Neural progenitor cell (in vitro differentiated cells): ENCODE data around the gene PTPRU. TPM values are rescaled to one million over a fixed set of nuclear protein-coding genes. Genes with fewer than 3 reads are reported as not detected.

Experiments used
- DNase-seq: peaks from one replicate; pipeline ENCODE4 v3.0.0-alpha.2; 2016; ENCODE audit warnings: low spot score
- H2AFZ ChIP-seq: fragments of 200-600 bp; sonication (generic); replicated peaks from 2 replicates; pipeline ENCODE4 v1.6.1; 2016; ENCODE audit warnings: antibody characterized with exemption
- H3F3A ChIP-seq: fragments of 200-600 bp; sonication (generic); 2 replicates; pipeline ENCODE4 v1.6.1; 2016; ENCODE audit warnings: antibody characterized with exemption, low read depth
- H3K27ac ChIP-seq: fragments of 200-600 bp; sonication (generic); 2 replicates; pipeline ENCODE4 v1.5.1; 2016; ENCODE audit warnings: mild to moderate bottlenecking
- H3K27me3 ChIP-seq: fragments of 200-600 bp; sonication (generic); 2 replicates; pipeline ENCODE4 v1.6.1; 2016; ENCODE audit warnings: mild to moderate bottlenecking, moderate library complexity
- H3K36me3 ChIP-seq: fragments of 200-600 bp; sonication (generic); 2 replicates; pipeline ENCODE4 v1.5.1; 2016
- H3K4me1 ChIP-seq: fragments of 200-600 bp; sonication (generic); 2 replicates; pipeline ENCODE4 v1.6.1; 2016; ENCODE audit warnings: mixed run types
- H3K4me2 ChIP-seq: fragments of 200-600 bp; sonication (generic); 2 replicates; pipeline ENCODE4 v1.6.1; 2016
- H3K4me3 ChIP-seq: fragments of 200-600 bp; sonication (generic); 2 replicates; pipeline ENCODE4 v1.5.1; 2016
- H3K79me2 ChIP-seq: fragments of 200-600 bp; sonication (generic); 2 replicates; pipeline ENCODE4 v1.6.1; 2016; ENCODE audit warnings: low read depth
- H3K9ac ChIP-seq: fragments of 200-600 bp; sonication (generic); 2 replicates; pipeline ENCODE4 v1.6.1; 2016
- H3K9me3 ChIP-seq: fragments of 200-600 bp; sonication (generic); 2 replicates; pipeline ENCODE4 v1.5.1; 2016; ENCODE audit warnings: low read depth
- H4K20me1 ChIP-seq: fragments of 200-600 bp; sonication (generic); 2 replicates; pipeline ENCODE4 v1.6.1; 2016; ENCODE audit warnings: low read depth
- H3K27ac Mint-ChIP-seq: 3 replicates; pipeline ENCODE4 v1.8.0; 2021; ENCODE audit warnings: mixed read lengths
- H3K27me3 Mint-ChIP-seq: 2 replicates; pipeline ENCODE4 v1.8.0; 2022; ENCODE audit warnings: low read depth, mild to moderate bottlenecking, inconsistent platforms, moderate library complexity, mixed read lengths; ENCODE audit not compliant: insufficient read depth
- H3K36me3 Mint-ChIP-seq: 3 replicates; pipeline ENCODE4 v1.8.0; 2021; ENCODE audit warnings: mixed read lengths
- H3K4me1 Mint-ChIP-seq: 3 replicates; pipeline ENCODE4 v1.8.0; 2021; ENCODE audit warnings: mixed read lengths
- H3K4me3 Mint-ChIP-seq: 3 replicates; pipeline ENCODE4 v1.8.0; 2021; ENCODE audit warnings: mild to moderate bottlenecking, moderate library complexity, mixed read lengths
- H3K9me3 Mint-ChIP-seq: 3 replicates; pipeline ENCODE4 v1.8.0; 2020; ENCODE audit warnings: mixed read lengths
- CTCF ChIP-seq: fragments of 200-600 bp; sonication (generic); IDR thresholded peaks from 2 replicates; pipeline ENCODE4 v1.5.1; 2017; ENCODE audit warnings: antibody characterized with exemption, mild to moderate bottlenecking
- EZH2 ChIP-seq: fragments of 200-600 bp; sonication (generic); IDR thresholded peaks from 2 replicates; pipeline ENCODE4 v1.6.1; 2017; ENCODE audit warnings: antibody characterized with exemption, mild to moderate bottlenecking, moderate library complexity
- EZH2phosphoT487 ChIP-seq: fragments of 200-600 bp; sonication (generic); IDR thresholded peaks from 2 replicates; pipeline ENCODE4 v1.6.1; 2017; ENCODE audit warnings: antibody characterized with exemption
- total RNA-seq: library from RNA; depleted of rRNA; stranded (reverse); fragments of >200 nt; gene quantifications from 2 replicates; pipeline ENCODE4 v1.2.3, GENCODE V29; 2015; ENCODE audit warnings: low replicate concordance

PTPRU gene
- total RNA-seq, 1 donor from 2014 or later: 29.5 TPM

DNA sequence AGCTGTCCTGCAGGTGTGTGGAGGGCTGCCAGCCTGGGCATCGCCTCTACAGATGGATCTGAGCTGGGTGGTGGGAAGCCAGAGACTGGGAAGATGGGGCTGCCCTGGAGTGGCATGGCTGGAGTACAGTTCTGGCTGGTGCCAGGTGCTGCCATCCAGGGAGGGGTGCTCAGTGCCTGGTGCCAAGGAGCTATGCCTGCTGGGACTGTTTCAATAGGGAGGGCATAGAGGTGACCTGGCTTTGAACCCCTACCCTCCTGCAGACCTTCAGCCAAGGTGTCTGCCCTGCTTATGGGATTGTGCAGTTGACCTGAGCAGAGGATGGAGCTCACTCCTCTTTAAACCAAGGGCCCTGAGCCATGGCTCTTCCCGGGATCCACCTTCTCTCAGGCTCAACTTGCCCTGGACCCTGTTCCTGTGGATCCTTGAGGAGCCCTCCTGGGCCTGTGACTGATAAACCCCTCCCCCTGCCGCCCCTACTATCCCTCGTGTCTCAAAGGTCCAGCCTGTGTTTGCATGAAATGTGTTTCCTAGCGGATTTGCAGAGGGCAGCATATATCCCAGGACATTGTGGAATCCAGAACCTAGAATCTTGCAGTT, 48.7 kb downstream of the PTPRU start:
- Histone ChIP-seq H3K4me3 (no peak overlapping the region), H3K9me3 (no peaks in the 10 kb centered on the region), H3K4me2 (no peak overlapping the region), H3K4me1 (peaks cover 17% of the 10 kb centered on the region), H3K36me3 (no peaks in the 10 kb centered on the region), H4K20me1 (no peaks in the 10 kb centered on the region), H2AFZ (no peak overlapping the region), H3K9ac (no peak overlapping the region), H3K27ac (no peak overlapping the region), H3K27me3 (no peaks in the 10 kb centered on the region), H3F3A (peaks cover 23% of the 10 kb centered on the region), H3K79me2 (no peaks in the 10 kb centered on the region)
- no peak overlapping the region for H3K4me3 Mint-ChIP-seq
- H3K36me3 Mint-ChIP-seq: peaks cover 2% of the 10 kb centered on the region
- peaks cover 33% of the 10 kb centered on the region for H3K4me1 Mint-ChIP-seq
- no peaks in the 10 kb centered on the region for H3K9me3 Mint-ChIP-seq
- DNase-seq: no peak
- TF ChIP-seq EZH2: no peak
- TF ChIP-seq CTCF: no peak
- TF ChIP-seq EZH2phosphoT487: no peak
- H3K27me3 Mint-ChIP-seq: peaks cover 7% of the 10 kb centered on the region
- H3K27ac Mint-ChIP-seq: no peak overlapping the region

DNA sequence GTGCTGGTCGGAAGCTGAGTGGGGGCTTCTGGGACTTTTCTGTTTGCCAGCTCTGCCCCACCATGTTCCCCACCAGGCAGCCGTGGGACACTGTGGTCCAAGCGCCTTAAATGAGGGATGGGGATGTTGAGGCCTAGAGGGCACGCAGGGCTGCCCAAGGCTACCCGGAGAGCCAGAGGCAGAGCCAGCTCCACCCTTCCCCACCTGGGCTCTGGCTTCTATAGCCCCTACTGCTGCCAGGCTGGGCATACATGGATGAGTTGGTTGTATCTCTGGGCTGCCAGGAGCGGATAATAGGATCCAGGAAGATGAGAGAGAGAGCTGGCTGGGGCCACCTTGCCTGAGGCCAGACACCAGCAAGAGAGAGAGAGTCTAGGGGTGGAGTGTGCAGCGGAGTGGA, 49.4 kb downstream of the PTPRU start:
- Histone ChIP-seq H2AFZ (no peak overlapping the region), H3K27ac (no peak overlapping the region), H3F3A (peaks cover 23% of the 10 kb centered on the region), H3K79me2 (no peaks in the 10 kb centered on the region), H3K4me3 (no peak overlapping the region), H3K9me3 (no peaks in the 10 kb centered on the region), H3K4me2 (no peak overlapping the region), H3K4me1 (peaks cover 17% of the 10 kb centered on the region), H4K20me1 (no peaks in the 10 kb centered on the region), H3K27me3 (no peaks in the 10 kb centered on the region), H3K9ac (no peak overlapping the region), H3K36me3 (no peaks in the 10 kb centered on the region)
- DNase-seq: no peak
- H3K36me3 Mint-ChIP-seq: peaks cover 2% of the 10 kb centered on the region
- peak overlapping the region; percentile 73 for H3K27ac Mint-ChIP-seq
- peaks cover 30% of the 10 kb centered on the region for H3K4me1 Mint-ChIP-seq
- H3K4me3 Mint-ChIP-seq: no peak overlapping the region
- no peak for TF ChIP-seq CTCF
- H3K27me3 Mint-ChIP-seq: peaks cover 10% of the 10 kb centered on the region
- no peaks in the 10 kb centered on the region for H3K9me3 Mint-ChIP-seq

DNA sequence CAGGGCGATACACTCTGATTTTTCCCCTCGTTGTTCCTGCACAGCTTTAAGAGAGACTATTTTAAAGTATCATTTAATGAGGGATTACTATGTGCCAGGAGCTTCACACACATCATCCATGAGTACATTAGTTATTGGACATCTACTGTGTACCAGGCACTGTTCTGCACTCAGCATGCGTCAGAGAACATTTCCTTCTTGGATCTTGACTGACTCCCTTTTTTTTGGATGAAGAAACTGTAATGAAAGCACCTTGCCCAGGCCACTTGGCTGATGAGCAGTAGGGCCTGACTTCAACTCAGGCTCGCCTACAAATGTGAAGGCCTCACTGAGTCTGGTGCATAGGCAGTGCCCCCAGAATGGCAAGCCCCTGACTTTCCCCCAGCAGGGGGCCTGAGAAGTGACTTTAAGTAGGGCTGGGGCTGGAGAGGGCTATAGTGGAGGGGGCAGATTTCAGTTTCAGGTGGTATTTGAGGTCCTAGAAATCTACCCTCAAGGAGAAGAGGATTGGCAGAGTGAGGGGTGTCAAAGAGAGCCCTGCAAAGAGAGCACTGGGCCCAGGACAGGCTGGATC, 50.0 kb downstream of the PTPRU start:
- Histone ChIP-seq H3K27me3 (no peaks in the 10 kb centered on the region), H3K4me1 (peaks cover 17% of the 10 kb centered on the region), H4K20me1 (no peaks in the 10 kb centered on the region), H3K4me3 (no peak overlapping the region), H3K9ac (no peak overlapping the region), H3K4me2 (no peak overlapping the region), H3K79me2 (no peaks in the 10 kb centered on the region), H2AFZ (no peak overlapping the region), H3F3A (peaks cover 23% of the 10 kb centered on the region), H3K9me3 (no peaks in the 10 kb centered on the region), H3K36me3 (no peaks in the 10 kb centered on the region), H3K27ac (no peak overlapping the region)
- no peaks in the 10 kb centered on the region for H3K9me3 Mint-ChIP-seq
- H3K4me1 Mint-ChIP-seq: peaks cover 31% of the 10 kb centered on the region
- no peak overlapping the region for H3K4me3 Mint-ChIP-seq
- DNase-seq: no peak
- peaks cover 8% of the 10 kb centered on the region for H3K27me3 Mint-ChIP-seq
- H3K36me3 Mint-ChIP-seq: peaks cover 2% of the 10 kb centered on the region
- H3K27ac Mint-ChIP-seq: peak overlapping the region; percentile 73
- no peak for TF ChIP-seq CTCF
- TF ChIP-seq EZH2: no peak
- no peak for TF ChIP-seq EZH2phosphoT487
